Loucy (cell line): Measurements from ENCODE around the gene IL17RE.

Experiments
- H2AFZ ChIP-seq: fragments of 200-600 bp; sonication (generic); 2 replicates; pipeline ENCODE4 v1.6.0; 2016; ENCODE audit warnings: antibody characterized with exemption, mild to moderate bottlenecking, low read length, moderate library complexity
- H3F3A ChIP-seq: fragments of 200-600 bp; 2 replicates; pipeline ENCODE4 v1.6.0; 2016; ENCODE audit warnings: antibody characterized with exemption, low read depth, mild to moderate bottlenecking
- H3K27me3 ChIP-seq: fragments of 200-600 bp; sonication (generic); 2 replicates; pipeline ENCODE4 v1.6.1; 2014; ENCODE audit warnings: low read length, mild to moderate bottlenecking; ENCODE audit not compliant: insufficient read depth, poor library complexity, severe bottlenecking
- H3K36me3 ChIP-seq: fragments of 200-600 bp; sonication (generic); 2 replicates; pipeline ENCODE4 v1.6.1; 2016; ENCODE audit warnings: low read length; ENCODE audit not compliant: insufficient read depth
- H3K4me1 ChIP-seq: fragments of 200-600 bp; sonication (generic); 2 replicates; pipeline ENCODE4 v1.5.1; 2014; ENCODE audit warnings: low read length, mild to moderate bottlenecking; ENCODE audit not compliant: insufficient read depth, poor library complexity, severe bottlenecking
- H3K4me2 ChIP-seq: fragments of 200-600 bp; sonication (generic); 2 replicates; pipeline ENCODE4 v1.6.0; 2014; ENCODE audit warnings: antibody characterized with exemption, low read length, low read depth, mild to moderate bottlenecking; ENCODE audit not compliant: poor library complexity, severe bottlenecking
- H3K4me3 ChIP-seq: fragments of 200-600 bp; sonication (generic); 2 replicates; pipeline ENCODE4 v1.5.1; 2014; ENCODE audit warnings: low read length, mild to moderate bottlenecking, mixed read lengths; ENCODE audit not compliant: poor library complexity, severe bottlenecking
- H3K79me2 ChIP-seq: fragments of 200-600 bp; sonication (generic); 2 replicates; pipeline ENCODE4 v1.6.1; 2014; ENCODE audit warnings: low read length; ENCODE audit not compliant: insufficient read depth
- H3K9ac ChIP-seq: fragments of 200-600 bp; sonication (generic); 2 replicates; pipeline ENCODE4 v1.6.0; 2014; ENCODE audit warnings: mild to moderate bottlenecking, low read depth, low read length, moderate library complexity; ENCODE audit not compliant: poor library complexity, severe bottlenecking
- H3K9me2 ChIP-seq: fragments of 200-600 bp; sonication (generic); replicated peaks from 2 replicates; pipeline ENCODE4 v1.6.1; 2016; ENCODE audit warnings: low read depth, low read length, mixed read lengths
- H3K9me3 ChIP-seq: fragments of 200-600 bp; sonication (generic); 2 replicates; pipeline ENCODE4 v1.6.1; 2014; ENCODE audit warnings: mild to moderate bottlenecking, antibody characterized with exemption, low read length, low read depth; ENCODE audit not compliant: insufficient read depth
- H4K20me1 ChIP-seq: fragments of 200-600 bp; sonication (generic); 2 replicates; pipeline ENCODE4 v1.6.0; 2014; ENCODE audit warnings: antibody characterized with exemption, low read length, mild to moderate bottlenecking; ENCODE audit not compliant: insufficient read depth, poor library complexity, severe bottlenecking
- CTCF ChIP-seq: fragments of 200-600 bp; sonication (generic); conservative IDR thresholded peaks from 2 replicates; pipeline ENCODE4 v1.5.1; 2014; ENCODE audit warnings: mild to moderate bottlenecking, antibody characterized with exemption, low read length
- EZH2phosphoT487 ChIP-seq: fragments of 200-600 bp; IDR thresholded peaks from 2 replicates; pipeline ENCODE4 v1.6.1; 2018; ENCODE audit warnings: antibody characterized with exemption, mild to moderate bottlenecking, moderate library complexity, borderline replicate concordance

IL17RE gene

GRCh38 chr3:9932843-9933560 is 30.4 kb downstream of the IL17RE start:
- Histone ChIP-seq H3K36me3 (peaks cover 7% of the 10 kb centered on the region; the same call in 1 of the 2 replicates), H3K79me2 (peaks cover 30% of the 10 kb centered on the region), H4K20me1 (peaks cover 7% of the 10 kb centered on the region), H3K9me3 (no peaks in the 10 kb centered on the region), H3K4me1 (peaks cover 23% of the 10 kb centered on the region), H3K9me2 (no peaks in the 10 kb centered on the region), H3K4me2 (peak overlapping the region; percentile 98), H3K4me3 (peak overlapping the region; percentile 81), H3K9ac (peak overlapping the region; percentile 83), H3K27me3 (no peaks in the 10 kb centered on the region), H3F3A (no peaks in the 10 kb centered on the region), H2AFZ (peak overlapping the region; percentile 89)
- TF ChIP-seq EZH2phosphoT487 (no peak), CTCF (peak; percentile 75)

- Histone ChIP-seq H3K79me2 (peaks cover 32% of the 10 kb centered on the region), H3K9me2 (no peaks in the 10 kb centered on the region), H3K4me3 (peak within 1 kb of the TSS; percentile 81), H3K4me1 (peaks cover 23% of the 10 kb centered on the region), H2AFZ (peak within 1 kb of the TSS; percentile 89), H3K36me3 (peaks cover 8% of the 10 kb centered on the region; the same call in 1 of the 2 replicates), H4K20me1 (peaks cover 7% of the 10 kb centered on the region), H3K27me3 (no peaks in the 10 kb centered on the region), H3K4me2 (peak within 1 kb of the TSS; percentile 98), H3K9ac (peak within 1 kb of the TSS; percentile 83), H3K9me3 (no peaks in the 10 kb centered on the region), H3F3A (no peaks in the 10 kb centered on the region)
- TF ChIP-seq CTCF = no peak
- no peak for TF ChIP-seq EZH2phosphoT487
Observed at GRCh38 chr3:9933561-9934234, 31.1 kb downstream of the IL17RE start, which contains the start of gene CRELD1. Gene CRELD1 (plus strand): TSS chr3:9933834. CDS start chr3:9934439, 605 bp downstream.

- peak overlapping the region; percentile 89 for H2AFZ ChIP-seq
- no peaks in the 10 kb centered on the region for H3K9me2 ChIP-seq
- no peaks in the 10 kb centered on the region for H3K27me3 ChIP-seq
- peak overlapping the region; percentile 83 for H3K9ac ChIP-seq
- peaks cover 8% of the 10 kb centered on the region; the same call in 1 of the 2 replicates for H3K36me3 ChIP-seq
- TF ChIP-seq EZH2phosphoT487 = no peak
- peak; percentile 47 for TF ChIP-seq CTCF
- no peaks in the 10 kb centered on the region for H3F3A ChIP-seq
- peaks cover 23% of the 10 kb centered on the region for H3K4me1 ChIP-seq
- peak overlapping the region; percentile 98 for H3K4me2 ChIP-seq
- peaks cover 32% of the 10 kb centered on the region for H3K79me2 ChIP-seq
- H4K20me1 ChIP-seq = peaks cover 7% of the 10 kb centered on the region
- no peaks in the 10 kb centered on the region for H3K9me3 ChIP-seq
- peak overlapping the region; percentile 81 for H3K4me3 ChIP-seq
Observed at GRCh38 chr3:9934235-9934621, 31.6 kb downstream of the IL17RE start.
